NK-92 treated with Interleukin-12 subunit alpha and Interleukin-12 subunit beta, amount 100 ng/mL, for 24 hours (cell line): ENCODE data around the gene SCARB2.

Experiments used
- DNase-seq: peaks from one replicate; lab custom pipeline; 2025; lab: John Stamatoyannopoulos, UW

The SCARB2 gene

DNA sequence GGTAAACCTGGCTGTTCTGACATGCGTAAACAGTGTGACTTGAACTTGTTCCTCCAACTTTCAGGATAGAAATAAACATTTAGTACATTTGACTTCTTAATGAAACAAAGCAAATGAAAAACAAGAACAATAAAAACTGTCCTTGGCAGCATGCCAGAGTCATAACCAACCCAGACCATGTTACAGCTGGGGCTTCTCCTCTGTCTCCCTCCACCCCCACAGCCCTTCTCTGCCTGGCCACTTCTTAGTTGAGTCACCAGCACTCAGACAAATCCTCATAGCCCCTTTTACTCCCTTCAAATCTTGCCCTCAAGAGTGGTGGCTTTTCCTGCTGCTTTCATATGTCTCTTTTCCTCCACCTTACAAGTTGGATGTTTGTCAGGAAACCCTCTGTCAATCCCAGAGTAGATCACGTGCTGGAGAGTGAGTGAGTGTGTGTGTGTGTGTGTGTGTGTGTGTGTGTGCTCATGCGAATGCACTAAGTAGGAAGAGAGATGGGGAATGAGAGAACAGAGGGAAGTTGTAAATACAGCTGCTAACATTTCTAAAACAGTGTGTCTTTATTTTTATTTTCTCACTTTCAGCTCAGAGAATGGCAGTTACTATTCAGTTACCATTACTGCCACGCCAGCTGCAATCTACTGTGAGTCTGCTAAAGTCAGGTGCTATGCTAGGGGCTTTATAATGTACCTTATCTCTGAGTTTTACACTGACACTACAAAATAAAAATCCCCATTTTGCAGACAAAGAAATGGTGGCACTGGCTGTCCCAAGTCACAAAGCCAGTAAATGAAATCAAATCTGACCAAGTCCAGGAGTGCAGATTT lies 15.0 kb downstream of the SCARB2 start:
- no peak for DNase-seq

DNA sequence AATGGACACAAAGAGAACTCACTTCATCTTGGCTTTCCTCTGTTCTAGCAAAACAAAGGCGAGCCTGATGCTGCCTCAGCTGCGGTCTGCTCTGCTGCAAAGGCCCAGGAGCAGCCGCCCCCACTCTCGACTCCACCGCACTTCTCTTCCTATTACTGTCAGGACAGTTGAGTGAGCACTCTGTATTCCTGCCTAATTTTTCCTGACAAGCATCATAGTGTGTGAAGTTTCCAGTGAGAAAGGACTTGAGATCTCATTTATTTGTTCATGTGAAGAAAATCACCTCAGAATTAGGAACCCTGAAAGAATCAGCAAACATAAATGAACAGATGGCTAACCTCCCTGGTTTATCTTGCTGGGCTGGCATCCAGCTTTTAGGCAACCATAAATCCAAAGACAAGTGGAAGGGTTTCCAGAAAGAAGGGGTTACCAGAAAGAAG lies 15.6 kb downstream of the SCARB2 start:
- no peak for DNase-seq

DNA sequence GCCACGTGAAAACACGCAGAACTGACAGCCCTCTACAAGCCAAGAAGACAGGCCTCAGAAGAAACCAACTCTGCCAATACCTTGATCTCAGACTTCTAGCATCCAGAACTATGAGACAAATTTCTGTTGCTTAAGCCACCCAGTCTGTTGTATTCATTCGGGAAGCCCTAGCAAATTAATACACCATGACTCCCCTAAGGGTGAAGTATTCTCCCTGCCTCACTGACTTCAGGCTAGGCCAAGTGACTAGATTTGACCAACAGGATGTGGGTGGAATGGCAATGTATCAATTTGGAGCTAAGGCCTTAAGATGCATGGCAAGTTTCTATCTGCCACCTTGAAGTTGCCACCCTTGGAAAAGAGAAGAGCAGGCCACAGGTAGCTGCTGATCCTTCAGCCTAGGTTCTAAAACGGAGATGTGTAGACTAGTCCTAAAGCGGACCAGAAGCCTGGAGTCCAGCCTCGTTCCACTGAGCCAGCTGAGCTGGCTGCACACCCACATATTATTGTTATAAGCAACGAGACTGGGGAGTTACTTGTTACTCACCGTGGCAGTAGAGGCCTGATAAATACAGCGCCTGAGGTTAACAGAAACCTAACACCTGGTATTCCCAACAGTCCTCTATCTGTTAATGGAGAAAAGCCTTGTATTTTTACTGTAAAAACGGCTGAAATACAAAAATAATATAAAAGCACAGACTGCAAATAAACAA lies 16.4 kb downstream of the SCARB2 start:
- DNase-seq = no peak

DNA sequence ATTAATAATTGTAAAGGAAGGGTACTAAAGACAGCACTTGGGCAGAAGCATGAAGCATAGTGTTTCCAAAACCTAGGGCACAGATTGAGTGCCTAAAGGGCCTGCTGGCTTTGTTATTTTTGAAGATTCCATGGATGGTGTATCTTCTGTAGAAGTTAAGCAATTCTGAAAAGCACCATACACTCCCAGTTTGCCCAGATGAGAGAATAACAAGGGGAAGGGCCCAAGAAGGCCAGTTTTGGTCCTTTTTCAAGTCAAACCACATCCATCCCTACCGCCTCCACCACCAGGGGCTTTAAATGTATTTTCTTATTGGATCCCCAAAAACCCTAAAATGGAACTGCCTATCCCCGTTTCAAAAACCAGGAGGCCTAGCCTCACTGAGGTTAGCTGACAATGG lies 17.2 kb downstream of the SCARB2 start:
- DNase-seq = no peak

DNA sequence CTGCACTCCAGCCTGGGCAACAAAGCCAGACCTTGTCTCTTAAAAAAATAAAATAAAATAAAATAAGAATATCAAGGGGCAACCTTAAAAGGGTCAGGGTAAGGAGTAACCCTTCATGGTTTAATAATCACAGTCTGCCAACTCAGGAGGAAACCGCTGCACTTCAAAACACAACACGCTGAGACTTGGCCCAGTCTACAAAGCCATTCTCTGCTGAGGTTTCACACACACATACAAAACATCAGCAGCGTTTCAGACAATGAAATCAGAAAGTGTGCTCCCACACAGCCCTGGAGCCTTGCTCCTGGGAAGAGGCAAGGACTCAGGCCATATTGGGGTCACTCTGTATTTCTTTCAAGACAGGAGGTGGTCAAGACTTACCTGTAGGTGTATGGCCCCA lies 18.3 kb downstream of the SCARB2 start:
- DNase-seq = no peak

DNA sequence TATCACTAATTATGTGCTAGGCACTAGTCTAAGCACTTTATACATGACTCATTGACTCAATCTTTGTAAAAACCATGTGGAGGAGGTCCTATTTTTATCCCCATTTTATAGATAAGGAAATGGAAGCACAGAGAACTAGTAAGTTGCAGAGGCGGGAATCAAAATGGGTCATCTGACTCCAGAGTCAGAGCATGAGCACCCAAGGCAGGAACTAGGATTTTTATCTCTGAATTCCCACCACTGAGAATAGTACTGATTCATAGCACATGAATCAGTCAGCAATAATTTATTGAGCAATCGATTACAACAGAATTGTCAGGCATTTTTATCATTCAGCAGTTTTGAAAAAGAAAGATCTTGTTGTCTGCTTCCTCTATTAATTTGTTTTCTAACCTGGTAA lies 19.3 kb downstream of the SCARB2 start:
- no peak for DNase-seq

DNA sequence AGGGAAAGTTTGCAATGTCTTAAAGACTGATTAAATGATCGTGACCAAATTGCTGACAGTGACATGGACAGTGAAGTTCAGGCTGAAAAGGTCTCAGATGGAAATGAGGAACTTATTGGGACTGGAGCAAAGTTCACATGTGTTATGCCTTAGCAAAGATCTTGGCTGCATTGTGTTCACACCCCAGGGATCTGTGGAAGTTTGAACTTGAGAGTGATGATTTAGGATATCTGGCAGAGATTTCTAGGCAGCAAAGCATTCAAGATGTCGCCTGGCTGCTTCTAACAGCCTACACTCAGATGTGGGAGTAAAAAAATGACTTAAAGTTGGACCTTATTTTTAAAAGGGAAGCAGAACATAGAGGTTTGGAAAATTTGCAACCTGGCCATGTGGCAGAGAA lies 21.4 kb downstream of the SCARB2 start:
- DNase-seq = no peak

DNA sequence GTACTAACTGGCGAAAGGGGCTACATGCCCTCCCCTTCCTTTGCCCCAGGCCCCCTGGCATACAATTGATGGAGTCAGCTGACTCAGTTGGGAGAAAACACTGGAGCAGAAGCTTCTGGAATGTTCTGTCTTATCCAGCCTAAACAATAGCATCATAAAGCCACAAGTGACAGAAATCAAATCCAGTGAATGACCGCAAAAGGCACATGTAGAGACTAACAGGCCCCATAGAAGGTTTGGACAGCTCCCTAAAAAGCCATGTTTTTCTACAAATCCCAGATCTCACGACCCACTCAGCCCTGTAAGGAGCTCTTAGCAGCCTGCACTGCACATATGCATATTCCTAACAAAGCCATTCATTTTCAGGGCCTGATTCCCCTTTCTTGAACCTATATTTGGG lies 25.1 kb downstream of the SCARB2 start:
- no peak for DNase-seq

DNA sequence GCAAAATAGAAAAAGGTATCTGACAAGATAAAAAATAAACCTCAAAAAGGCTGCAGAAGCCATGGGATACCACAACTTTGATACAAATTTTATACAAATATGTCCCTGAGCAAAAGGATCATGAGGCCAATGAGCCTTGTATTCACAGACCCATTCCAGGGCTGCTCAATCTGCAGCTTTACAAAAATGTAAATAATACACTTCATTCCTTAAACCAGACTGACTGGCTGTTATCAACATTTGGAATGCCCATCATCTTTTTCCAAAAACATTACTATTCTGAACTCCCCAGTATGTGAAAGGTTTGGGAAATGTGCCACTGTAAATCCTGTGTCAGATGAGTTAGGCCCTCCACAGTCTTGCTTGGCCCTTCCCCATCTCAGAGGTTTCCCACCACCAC lies 25.5 kb downstream of the SCARB2 start:
- no peak for DNase-seq

DNA sequence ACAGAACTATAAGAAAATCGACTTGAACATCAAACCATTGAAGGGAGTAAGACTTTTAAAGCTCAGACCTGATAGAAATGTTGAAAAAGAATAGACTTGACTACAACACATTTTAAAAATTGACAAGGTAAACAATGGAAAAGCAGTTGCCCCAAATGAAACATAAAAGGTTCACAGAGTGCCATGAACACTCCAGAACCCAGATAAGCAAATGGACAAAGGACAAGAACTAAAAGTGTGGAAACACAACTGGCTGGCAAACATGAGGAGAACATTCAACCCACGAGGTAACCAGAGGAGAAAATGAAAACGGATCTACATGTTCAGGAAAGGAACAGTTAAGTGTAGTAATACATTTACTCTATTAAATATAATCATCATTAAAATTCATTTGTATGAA lies 26.5 kb downstream of the SCARB2 start:
- DNase-seq = no peak

DNA sequence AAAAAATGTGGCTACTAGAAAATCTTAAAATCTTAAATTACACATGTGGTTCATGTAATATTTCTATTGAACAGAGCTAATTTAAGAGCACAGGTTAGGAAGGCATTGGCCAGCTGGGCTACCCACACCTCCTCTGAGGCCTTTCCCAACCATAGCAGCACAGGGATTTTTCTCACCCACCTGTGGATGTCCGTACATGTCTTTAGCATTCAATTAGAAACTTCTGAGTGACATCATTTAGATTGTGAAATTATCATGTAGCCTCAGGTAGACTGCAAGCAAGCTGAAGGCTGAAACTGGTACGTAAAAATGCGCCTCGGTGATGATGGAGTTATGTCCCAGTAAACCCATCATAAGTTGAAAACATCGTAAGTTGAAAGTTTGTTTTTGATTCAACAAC lies 31.2 kb downstream of the SCARB2 start:
- no peak for DNase-seq

DNA sequence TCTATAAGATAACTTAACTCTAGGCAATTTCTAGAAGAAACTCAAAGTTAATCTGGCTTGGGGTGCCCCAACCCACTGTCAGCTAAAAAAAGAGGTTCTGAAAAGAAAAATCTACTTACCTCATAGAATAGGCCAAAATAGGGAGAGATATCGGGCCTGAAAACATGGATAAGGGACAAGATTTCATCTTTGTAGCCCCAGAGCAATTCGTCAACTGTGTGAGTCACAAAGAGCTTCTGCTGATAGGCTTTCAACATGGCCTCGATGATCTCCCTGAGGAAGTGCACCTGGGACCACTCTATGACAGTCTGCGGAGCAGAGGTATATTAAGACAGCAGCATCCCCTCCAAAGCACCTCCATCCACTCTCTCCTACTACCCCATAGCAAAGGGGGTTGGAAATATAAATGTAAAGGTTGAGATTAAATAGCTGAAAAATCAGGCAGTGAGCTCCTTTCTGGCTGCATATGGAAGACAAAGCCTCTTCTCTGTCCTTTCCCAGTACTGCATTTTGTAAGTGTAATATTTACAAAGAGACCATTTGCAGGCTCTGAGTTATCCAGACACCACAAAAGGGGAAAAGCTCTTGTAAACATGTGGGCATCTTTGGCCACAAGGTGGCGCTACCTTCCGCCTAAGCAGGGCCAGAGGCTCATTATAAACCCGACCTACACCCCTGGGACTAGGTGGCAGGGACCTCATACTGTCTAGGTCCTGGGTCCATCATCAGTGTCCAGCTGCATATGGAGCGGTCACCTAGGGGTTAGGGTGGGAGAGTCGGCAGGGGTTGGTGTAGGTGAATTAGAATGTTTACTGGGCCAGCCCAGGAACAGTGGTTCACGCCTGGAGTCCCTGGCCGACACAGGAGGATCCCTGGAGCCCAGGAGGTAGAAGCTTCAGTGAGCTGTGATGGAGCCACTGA lies 34.0 kb downstream of the SCARB2 start:
- DNase-seq = peak; percentile 37

DNA sequence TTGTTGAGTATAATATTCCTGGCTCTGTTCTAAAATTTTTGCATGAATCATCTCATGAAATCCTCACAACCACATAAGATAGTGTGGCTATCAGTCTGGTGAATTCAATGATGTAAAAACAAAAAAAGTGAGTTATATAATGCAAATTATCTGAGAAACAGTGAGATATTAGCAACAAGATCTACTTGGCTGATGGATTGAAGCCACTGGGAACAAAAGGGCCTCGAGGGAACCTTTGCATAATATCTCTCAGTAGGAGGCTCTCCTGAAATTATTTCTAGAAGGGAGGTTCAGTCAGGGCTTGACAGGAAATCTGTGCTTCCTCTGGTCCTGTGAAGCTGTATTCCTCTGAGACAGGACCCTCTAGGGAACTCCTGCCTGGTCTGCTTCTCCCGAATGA lies 35.3 kb downstream of the SCARB2 start:
- no peak for DNase-seq

DNA sequence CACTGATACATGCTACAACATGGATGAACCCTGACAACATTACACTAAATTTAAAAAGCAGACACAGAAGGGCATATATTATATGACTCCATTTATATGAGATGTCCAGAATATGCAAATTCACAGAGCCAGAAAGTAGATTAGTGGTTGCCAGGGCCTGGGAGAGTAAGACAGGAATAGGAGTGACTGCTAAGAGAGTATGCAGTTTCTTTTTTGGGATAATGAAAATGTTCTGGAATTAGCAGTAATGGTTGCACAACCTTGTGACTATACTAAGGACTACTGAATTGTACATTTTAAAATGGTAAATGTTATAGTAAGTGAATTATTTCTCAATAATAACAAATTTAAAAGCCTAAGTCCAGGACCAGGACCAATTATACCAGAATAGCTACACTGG lies 35.9 kb downstream of the SCARB2 start:
- DNase-seq = no peak

DNA sequence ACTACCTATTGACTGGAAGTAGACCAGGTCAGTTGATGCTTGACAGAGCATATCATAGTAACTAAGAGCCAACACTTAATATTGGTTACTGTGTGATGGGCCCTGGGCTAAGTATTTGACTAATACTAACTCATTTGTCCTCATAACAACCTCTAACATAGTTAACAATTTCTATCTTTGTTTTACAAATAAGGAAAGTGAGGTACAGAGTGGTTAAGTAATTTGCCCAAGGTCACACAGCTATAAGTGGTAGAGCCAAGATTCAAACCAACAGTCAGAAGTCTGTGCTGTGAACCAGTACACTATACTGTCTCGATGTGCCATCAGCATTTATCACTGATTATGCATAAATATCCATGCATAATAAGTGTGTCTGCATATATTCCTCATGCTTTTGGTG lies 38.3 kb downstream of the SCARB2 start:
- no peak for DNase-seq

DNA sequence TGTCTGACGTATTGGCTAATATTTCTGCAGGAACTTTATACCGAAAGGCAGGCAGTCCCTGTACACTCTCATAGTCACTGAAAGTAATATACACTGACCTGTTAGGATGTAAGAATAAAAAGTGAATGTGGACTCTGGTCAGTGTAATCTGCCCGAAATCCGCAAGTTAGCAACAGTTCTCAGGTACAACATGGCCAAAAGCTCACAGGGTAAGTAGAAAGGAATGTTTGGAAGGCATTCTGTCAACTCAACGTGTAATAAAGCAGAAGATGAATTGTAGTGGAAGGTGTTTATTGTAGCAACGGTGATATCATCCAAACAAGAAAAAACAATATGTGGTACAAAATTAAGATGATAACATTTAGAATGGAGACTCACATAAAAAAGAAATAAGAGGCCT lies 39.4 kb downstream of the SCARB2 start:
- no peak for DNase-seq

DNA sequence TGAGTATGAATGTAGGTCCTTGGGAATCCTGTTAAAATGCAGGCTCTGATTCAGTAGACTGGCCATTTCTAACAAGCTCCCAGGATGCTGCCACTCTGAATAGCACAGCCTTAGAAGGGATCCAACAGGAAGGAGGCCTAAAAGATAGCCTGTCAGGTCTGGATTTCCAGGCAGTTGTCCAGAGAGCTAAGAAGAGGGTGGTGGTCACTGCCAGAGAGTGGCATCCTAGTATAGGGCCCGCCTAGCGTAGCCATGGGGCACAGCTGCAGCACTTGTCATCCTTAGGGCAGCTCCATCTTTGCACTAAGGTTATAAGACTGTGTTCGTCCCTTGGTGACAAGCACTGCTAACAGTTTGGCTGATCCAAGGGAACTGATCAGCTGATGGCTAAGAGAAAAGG lies 44.9 kb downstream of the SCARB2 start:
- DNase-seq = no peak

DNA sequence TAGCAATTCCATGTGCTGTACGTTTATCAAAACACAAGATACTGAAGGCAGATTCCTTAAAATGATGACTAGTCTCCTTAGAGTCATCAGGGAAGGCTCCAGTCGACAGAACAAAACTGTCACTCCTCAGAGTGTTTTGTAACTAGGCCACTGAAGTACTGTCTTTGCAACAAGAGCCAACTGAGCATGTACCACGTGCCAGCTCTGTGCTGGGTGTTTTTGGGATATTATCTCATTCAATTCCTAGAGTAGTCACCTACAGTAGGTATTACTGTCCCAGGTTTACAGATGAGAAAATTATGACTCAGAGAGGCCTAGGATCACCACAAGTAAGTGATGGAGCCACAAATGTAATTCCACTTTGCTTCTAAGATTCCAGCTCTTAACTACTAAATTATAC lies 47.1 kb downstream of the SCARB2 start:
- no peak for DNase-seq

DNA sequence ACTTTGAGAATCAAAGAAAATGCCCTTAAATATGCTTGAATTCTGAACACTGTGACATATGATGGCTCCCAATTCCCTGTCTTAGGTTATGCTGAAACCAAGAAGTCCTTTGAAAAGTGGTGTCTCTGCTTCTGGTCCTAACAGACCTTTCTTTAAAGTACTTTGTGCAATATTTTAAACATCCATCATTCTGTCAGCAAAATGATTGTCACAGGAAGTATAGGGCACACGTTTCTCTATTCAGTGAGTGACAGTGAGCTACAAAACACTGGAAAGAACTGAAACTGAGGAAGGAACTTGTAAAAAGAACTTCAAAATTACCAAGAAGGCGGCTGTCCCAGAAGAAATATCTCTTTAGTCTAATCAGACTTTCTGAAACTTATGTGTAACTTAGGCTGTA lies 53.3 kb downstream of the SCARB2 start:
- DNase-seq = no peak

DNA sequence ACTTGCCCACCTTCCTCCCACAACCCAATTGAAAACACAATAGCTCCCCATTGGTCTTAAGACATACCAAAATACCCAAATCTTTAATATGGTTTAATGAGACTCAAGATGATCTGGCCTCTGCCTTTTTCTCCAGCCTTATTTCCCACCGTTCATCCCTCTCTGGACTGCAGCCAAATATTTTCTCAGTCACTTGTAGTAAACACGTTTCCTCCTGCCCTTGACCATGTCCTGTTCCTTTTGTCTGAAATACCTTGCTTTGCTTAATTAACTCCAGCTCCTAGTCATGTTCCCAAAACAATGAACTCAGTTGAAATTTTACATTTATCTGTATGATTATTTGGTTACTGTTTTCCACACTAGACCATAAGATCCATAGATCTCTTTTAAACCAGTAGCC lies 57.0 kb downstream of the SCARB2 start:
- DNase-seq = no peak

DNA sequence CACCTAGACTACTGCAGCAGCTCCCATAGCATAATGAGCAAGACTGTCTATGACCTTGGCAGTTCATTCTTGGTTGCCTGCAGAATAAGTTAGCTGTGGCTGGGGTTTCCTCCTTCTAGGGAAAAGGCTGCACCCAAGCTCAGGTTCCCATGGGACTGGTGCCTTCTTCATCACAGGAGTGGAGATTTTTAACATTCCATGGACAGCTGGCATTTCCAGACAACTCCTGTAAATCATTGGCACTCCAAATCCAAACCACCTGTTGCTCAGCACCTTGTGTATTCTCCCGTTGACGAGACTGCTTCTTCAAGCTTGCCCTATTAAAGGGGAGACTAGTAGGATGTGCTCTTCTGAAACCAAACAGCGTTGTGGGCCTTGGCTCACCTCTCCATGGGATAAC lies 57.6 kb downstream of the SCARB2 start:
- no peak for DNase-seq

DNA sequence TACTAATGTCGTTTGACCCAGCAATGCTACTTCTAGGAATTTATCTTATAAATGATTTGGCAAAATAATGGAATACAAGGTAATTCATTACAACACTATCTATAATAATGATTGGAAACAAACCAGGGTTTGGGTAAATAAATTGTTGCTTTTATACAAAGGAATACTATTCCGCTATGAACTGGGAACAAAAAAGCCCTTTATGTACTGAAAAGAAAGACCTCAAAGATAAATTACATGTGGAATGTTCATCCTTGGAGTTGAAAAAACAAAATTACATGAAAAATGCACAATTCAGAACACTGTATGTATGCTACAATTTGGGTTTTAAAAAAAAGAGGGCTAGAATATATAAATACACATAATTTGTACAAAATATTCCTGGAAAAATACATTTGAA lies 60.3 kb downstream of the SCARB2 start:
- DNase-seq = no peak
